Omental fat pad (tissue), 4 donors: ENCODE data around the gene EIF2A. TPM values are rescaled to one million over a fixed set of nuclear protein-coding genes. Genes with fewer than 3 reads are reported as not detected.
"Not testable (repeated sequence)": the region's sequence is repeated elsewhere in the genome, so short reads cannot be mapped to it uniquely, and the experiment has no call there.

Experiments
- ATAC-seq: fragments of 150-250 bp; one replicate; pipeline ENCODE4 v1.9.1; 2016; ENCODE audit warnings: mild to moderate bottlenecking, moderate library complexity; ENCODE audit not compliant: low FRiP score
- DNase-seq: peaks from one replicate; pipeline ENCODE4 v3.0.0-alpha.2; 2019; ENCODE audit warnings: low spot score
- total RNA-seq, 4 donors: library from RNA; depleted of rRNA; stranded (reverse); fragments of >200 nt; gene quantifications; one replicate each; pipeline ENCODE4 v1.1.0, GENCODE V29; 2016
- TF ChIP-seq, protein P1 (sequence below), 3 donors: fragments of 450-650 bp; IDR thresholded peaks; one replicate each; pipeline ENCODE4 v1.5.1; 2016 to 2017; ENCODE audit warnings: antibody characterized with exemption in 3 of 3, mild to moderate bottlenecking in 3 of 3, moderate library complexity in 2 of 3

The EIF2A gene
- total RNA-seq, 4 donors from 2014 or later: 134 to 164 (median 155) TPM

DNA sequence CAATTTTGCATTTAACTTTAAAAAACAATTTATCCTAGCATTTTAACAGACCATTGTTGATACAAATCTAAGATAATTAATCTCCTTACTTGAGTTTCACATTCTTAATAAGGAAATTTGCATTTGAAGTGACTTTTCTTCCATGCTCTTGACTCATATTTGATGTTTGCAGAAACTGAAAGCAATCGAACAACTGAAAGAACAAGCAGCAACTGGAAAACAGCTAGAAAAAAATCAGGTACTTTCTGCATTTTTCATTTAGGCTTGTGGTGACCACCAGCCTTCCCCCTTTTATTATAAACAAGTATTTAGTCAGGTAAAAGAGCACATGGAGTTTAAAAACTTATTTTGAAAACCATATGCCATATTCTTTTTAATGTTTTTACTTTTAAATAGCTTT lies 36.4 kb downstream of the EIF2A start:
- no peak for ATAC-seq
- no peak for DNase-seq
- TF ChIP-seq, protein P1, sequence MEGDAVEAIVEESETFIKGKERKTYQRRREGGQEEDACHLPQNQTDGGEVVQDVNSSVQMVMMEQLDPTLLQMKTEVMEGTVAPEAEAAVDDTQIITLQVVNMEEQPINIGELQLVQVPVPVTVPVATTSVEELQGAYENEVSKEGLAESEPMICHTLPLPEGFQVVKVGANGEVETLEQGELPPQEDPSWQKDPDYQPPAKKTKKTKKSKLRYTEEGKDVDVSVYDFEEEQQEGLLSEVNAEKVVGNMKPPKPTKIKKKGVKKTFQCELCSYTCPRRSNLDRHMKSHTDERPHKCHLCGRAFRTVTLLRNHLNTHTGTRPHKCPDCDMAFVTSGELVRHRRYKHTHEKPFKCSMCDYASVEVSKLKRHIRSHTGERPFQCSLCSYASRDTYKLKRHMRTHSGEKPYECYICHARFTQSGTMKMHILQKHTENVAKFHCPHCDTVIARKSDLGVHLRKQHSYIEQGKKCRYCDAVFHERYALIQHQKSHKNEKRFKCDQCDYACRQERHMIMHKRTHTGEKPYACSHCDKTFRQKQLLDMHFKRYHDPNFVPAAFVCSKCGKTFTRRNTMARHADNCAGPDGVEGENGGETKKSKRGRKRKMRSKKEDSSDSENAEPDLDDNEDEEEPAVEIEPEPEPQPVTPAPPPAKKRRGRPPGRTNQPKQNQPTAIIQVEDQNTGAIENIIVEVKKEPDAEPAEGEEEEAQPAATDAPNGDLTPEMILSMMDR (IDR thresholded peaks at IDR 0.05): no peak

DNA sequence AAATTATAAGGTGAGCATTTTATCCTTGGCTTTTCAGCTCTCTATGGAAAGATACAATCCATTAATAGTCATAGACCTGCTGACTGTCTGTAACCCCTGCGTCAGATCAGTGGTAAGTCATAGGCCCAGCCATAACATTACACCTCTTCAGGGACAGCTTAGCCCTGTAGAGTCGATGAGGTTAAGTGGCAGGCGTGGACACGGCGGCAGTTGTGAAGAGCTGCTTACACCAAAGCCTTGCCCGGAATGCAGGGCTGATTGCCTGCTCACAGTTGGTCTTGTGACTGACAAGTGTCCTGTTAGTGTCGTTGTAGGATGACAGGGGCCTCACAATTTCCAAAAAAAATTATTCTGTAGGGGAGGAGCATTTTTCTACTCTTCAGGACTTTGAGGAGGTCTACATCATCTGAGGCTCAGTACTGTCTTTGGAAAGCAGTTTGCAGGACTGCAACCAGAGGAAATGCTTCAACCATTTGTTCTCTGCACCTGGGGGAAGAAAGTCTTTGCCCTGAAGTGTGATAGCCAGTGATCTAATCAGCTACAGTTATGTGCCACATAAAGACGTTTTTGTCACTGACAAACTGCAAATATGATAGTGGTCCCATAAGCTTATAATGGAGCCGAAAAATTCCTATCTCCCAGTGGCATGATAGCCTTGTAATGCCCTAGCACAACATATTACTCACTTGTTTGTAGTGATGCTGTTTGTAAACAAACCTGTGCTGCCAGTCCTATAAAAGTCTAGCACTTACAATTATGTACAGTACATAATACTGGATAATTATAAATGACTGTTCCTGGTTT lies 41.6 kb downstream of the EIF2A start:
- DNase-seq (no peak), ATAC-seq (no peak)
- TF ChIP-seq, protein P1 (IDR thresholded peaks at IDR 0.05): no peak

DNA sequence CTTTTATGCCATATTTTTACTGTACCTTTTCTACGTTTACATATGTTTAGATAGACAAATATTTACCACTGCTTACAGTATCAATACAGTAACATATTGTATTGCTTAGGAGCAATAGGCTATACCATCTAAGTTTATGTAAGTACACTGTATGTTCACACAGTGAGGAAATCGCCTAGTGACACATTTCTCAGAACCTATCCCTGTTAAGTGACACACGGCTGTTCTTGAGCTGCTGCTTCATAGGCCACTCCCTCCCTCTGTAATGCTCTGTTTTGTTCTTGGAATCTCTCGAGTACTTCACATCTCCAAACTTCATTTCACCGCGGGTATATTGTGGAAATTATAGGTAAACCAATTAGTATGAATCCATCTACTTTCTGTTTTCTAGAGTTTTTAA lies 43.2 kb downstream of the EIF2A start:
- ATAC-seq (no peak), DNase-seq (no peak)

DNA sequence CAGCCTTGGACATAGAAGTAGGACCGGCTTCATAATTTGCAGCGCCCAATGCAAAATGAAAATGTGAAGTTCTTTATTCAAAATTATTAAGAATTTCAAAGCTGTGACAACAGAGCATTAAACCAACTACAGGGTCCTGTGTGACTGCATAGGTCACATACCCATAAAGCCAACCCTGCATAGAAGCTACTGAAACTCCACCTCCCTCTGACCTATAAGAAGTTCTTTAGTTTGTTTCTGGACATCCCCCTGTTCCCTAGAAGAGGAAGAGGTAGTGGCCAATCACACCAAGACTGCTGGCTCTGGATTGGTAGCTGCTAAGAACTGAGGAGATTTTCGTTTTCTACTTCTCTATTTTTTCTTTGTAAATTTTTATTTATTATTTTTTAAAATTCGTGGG lies 47.6 kb downstream of the EIF2A start:
- TF ChIP-seq, protein P1 (IDR thresholded peaks at IDR 0.05): no peak
- DNase-seq: no peak
- ATAC-seq: no peak

More for the DNA sequence above, 43.2 kb downstream of the EIF2A start:
- TF ChIP-seq, protein P1 (IDR thresholded peaks at IDR 0.05): no peak

DNA sequence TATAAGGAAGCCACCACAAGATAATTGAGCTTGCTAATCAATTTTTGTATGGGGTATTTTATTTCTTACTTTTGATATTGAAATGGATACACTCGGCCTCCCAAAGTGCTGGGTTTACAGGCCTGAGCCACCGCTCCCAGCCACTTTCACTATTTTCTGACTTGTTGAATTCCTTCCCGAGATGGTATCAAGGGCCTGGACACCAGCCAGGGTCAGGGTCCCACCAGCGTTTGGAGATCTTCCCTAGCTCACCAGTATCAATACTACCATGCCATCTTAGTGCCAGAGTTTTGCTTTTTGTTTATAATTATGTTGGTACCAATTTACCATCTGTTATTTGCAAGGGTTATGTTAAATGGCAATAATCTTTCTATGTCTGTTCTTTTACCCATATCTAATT lies 51.1 kb downstream of the EIF2A start:
- no peak for DNase-seq
- TF ChIP-seq, protein P1 (IDR thresholded peaks at IDR 0.05): no peak
- ATAC-seq: no peak

DNA sequence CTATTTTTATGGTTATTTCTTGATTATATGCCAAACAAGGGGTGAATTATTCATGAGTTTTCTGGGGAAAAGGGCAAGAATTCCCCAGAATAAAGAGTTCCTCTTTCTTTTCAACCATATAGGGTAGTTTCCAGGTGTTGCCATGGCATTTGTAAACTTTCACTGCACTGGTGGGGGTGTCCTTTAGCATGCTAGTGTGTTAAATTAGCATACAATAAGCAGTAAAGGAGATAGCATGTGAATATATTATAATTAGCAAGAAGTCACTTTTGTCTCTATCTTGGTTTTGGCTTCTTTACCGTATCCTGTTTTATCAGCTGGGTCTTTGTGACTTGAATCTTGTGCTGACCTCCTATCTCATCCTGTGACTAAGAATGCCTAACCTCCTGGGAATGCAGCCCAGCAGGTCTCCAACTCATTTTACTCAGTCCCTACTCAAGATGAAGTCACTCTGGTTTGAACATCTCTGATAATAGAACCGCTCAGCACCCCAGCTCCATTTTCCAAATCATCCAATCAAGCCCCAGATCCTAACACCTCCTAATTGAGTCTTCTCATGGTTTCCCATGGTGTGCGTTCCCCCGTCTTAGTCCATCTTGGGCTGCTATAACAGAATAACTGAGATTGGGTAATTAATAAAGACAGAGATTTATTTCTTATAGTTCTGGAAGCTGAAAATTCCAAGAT lies 53.2 kb downstream of the EIF2A start:
- ATAC-seq: no peak
- no peak for DNase-seq
- TF ChIP-seq, protein P1 (IDR thresholded peaks at IDR 0.05): no peak

DNA sequence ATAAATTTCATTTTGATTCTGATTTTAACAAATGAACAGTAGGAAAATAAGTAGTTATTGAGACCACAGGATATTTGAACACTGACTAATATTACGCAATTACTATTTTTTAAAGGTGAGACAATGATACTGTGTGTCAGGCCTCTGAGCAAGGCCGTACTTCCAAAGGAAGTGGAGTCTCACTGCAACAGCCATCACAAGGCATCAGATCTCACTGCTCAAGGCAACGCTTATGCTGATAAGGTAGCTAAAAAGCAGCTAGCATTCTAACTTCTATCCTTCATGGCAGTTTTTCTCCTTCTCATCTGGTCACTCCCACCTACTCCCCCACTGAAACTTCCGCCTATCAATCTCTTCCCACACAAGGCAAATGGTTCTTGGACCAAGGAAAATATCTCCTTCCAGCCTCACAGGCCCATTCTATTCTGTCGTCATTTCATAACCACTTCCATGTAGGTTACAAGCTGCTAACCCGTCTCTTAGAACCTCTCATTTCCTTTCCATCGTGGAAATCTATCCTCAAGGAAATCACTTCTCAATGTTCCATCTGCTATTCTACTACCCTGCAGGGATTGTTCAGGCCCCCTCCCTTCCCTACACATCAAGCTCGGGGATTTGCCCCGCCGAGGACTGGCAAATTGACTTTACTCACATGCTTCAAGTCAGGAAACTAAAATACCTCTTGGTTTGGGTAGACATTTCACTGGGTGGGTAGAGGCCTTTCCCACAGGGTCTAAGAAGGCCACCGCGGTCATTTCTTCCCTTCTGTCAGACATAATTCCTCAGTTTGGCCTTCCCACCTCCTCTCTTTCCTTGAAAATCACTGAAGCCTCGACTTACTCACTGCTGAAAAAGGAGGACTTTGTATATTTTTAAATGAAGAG lies 54.3 kb downstream of the EIF2A start:
- ATAC-seq, DNase-seq: not testable (repeated sequence)
